COLO668 (cell line): ENCODE data around the gene RSPO3.
"Not testable (repeated sequence)": the region's sequence is repeated elsewhere in the genome, so short reads cannot be mapped to it uniquely, and the experiment has no call there.

ENCODE experiments used
- DNase-seq: peaks from one replicate; lab custom pipeline; 2025; ENCODE audit not compliant: unreplicated experiment; lab: John Stamatoyannopoulos, UW

RSPO3 gene, protein sequence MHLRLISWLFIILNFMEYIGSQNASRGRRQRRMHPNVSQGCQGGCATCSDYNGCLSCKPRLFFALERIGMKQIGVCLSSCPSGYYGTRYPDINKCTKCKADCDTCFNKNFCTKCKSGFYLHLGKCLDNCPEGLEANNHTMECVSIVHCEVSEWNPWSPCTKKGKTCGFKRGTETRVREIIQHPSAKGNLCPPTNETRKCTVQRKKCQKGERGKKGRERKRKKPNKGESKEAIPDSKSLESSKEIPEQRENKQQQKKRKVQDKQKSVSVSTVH

DNA sequence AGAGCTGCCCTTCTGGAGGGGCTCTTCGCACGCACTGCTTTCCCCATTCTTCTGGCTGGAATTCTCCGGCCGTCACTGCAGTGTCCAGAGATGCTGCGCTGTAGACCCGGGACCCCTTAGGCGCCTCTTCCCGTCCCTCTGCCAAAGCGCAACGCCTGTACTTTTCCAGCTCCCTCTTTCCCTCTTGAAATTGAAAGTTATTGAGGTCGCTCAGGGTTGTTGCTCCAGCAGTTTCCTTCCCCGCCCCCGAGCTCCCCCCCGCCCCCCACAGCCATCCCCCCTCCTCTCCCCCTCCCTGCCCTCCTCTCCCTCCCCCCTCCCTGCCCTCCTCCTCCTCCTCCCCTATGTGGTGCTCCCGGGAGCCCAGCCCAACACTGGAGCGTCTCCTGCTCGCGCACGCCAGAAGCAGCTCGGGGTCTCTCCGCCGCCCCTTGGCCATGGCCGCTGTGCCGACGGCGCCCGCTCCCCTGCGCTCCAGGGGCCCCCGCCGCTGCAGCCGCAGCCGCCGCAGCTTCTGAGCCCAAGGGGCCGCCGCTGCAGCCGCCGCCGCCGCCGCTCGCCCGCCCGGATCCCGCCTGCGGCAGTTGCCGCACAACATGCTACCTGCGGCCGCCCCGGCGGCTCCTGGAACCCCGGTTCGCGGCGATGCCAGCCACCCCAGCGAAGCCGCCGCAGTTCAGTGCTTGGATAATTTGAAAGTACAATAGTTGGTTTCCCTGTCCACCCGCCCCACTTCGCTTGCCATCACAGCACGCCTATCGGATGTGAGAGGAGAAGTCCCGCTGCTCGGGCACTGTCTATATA is at the start of gene RSPO3:
RSPO3 (plus strand) TSS at position 374 of the 804 bp plus-strand sequence. CDS start 522 bp downstream, outside the sequence.
- peak; percentile 60 for DNase-seq

DNA sequence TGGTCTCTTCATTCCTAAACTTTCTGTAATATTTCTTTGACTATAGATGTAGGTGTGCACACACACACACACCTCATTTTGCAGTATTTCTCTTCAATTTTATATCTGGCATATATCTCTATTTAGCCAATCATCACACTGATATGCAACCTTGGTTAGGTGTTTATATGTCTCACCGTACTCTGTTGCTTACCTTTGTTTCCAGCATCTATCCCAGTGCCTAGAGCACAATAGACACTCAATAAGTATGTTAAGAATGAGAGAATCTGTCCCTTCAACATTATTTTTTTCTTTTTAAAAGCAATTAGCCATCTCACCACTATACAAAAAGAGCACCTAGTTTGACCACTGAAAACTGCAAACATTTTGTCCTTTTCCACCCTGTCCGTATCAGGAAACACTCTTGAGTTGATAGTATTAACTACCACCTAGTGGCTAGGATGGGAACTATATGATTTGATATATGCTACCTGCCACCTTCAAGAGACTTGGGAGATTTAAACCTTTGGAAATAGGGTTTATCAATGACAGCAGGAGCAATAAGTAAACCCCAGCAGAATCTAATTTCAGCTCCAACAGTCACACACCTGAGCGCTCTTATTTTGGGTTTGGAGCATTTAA is 48.7 kb upstream of the RSPO3 start:
- no peak for DNase-seq

DNA sequence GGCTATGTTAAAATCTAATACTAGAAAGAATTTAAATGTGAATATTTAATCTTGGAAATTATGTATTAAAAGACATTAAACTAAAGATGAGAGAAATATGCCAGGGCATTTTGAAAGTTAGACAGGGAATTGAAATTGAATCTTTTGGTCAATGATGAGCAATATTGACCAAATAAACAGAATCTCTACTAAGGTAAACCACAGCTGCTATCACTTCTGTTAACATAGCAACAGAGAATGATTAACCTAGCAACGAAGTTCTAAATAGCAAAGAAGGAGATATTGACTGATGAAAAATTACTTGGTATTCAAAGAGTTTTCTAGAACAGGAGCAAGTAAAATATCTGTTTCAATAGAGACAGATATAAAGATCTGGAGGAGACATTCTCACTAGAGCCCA is 45.2 kb upstream of the RSPO3 start:
- no peak for DNase-seq

DNA sequence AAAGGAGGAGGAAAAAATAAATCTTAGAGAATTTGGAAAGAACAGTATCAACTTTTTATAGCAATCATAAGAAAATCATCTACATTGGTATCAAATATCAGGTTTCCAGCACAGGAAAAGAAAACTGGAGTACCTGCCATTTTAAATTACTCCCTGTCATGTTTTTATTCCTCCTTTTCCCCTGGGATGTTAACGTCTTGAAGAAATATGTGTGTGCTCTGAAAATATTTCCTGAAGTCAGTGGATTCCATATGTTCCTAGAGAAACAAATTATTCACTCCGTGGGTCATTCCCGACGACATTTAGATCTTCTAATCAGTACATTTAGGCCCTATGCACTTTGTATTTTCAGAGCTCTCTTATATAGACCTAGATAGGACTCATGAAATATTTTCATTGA is 42.0 kb upstream of the RSPO3 start:
- DNase-seq = no peak

DNA sequence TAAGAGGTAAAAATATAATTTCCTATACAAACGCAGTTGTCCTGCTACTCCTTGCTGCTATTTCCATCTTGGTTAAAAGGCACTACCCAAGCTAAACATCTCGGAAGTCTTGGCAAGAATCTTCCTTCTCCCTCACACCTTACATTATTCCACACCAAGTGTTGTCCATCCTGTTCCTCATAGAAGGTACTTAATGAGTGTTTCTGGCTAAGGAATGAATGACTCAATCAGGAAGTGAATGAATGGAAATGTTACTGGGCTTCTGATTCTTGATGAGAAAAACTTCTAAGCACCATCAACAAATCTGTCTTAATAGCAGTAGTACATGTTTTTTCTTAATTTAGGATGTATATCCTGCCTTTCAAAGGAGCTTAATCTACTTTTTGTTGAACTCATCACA is 40.6 kb upstream of the RSPO3 start:
- no peak for DNase-seq

DNA sequence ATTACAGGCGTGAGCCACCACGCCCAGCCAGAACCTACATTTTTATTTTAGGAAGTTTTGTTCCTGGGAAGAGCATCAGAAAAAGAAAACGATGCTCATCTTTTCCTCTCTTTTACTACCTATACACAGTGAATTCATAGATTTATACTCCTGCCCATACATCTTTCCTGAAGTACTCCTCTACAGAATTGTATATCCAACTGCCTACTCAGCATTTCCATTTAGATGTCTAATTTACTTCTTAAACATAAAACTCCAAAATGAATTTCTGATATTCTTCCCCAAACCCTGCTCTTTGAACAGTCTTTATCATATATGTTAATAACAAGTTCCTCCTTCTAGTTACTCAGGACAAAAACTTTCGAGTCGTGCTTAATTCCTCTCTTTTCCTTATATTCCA is 39.8 kb upstream of the RSPO3 start:
- DNase-seq = no peak

DNA sequence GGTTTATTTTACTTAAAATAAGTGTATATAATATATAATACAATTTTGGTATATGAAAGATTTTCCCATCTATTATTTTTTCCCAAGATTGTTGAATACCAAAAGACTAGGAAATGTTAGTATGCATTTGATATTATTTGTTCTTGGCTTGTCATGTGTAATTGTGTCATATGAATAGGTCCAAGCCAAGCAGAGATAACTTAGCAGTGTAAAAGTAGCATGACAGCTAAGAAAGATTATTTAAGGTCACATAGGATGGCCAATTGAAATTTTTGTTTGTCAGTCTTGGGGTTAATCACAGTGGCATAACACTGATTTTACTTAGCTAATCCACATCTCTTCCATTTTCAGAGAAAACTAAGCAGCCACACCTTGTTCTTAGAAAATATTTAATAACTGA is 38.8 kb upstream of the RSPO3 start:
- DNase-seq = no peak

DNA sequence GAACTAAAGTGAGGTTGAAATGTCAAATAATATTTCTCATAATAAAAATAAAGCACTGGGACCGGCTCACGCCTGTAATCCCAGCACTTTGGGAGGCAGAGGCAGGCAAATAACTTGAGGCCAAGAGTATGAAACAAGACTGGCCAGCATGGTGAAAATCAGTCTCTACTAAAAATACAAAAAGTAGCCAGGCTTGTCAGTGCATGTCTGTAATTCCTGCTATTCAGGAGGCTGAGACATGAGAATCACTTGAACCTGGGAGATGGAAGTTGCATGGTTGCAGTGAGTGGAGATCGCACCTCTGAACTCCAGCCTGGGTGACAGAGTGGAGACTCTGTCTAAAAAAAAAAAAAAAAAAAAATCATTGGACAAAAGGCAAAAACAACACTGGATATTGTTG is 38.4 kb upstream of the RSPO3 start:
- no peak for DNase-seq

DNA sequence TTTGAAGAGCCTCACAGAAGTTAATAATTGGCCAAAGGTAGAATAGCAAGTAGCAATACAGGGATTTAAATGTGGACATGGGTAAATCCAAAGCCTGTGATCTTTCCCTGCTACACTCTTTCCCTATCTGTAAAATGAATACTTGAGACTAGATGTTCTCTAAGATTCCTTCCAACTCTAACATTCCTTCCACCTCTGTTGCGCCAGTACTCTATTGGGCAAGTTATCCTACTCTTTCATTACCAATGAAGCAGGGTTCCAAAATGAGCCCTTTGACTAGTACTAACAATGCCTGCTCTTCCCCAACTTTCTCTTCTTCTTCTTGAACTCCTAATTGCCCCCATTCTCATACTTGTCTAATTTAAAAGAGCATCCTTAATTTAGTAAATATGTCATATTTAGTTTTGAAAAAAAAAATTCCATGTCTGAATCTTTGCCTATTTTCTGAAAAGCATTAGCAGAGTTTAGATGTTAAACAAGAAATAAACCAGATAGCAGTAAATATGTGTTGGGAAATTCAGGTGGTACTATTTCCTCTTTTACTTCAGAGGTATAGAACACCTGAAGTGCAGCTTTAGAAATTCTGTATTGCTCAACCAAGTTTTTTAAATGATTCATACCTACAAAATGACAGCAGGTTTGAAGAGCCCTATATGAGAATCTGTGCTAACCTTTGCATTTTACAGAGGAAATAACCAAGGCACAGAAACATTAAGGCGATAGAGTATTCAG is 35.1 kb upstream of the RSPO3 start:
- no peak for DNase-seq

DNA sequence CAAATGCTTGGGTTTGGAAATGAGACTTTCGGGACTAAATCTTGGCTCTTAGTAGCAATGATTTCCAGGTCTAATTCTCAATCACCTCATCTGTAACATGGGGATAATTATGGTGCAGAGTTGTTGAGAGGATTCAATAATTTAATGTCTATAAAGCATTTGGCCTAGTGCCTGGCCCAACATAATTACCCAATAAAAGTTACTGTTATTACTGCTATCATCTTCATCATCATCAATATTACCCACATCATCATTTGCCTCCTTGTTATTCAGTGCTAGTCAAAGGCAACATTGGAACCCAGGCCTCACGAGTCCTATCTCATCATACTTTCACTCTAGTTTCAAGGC is 34.5 kb upstream of the RSPO3 start:
- no peak for DNase-seq

DNA sequence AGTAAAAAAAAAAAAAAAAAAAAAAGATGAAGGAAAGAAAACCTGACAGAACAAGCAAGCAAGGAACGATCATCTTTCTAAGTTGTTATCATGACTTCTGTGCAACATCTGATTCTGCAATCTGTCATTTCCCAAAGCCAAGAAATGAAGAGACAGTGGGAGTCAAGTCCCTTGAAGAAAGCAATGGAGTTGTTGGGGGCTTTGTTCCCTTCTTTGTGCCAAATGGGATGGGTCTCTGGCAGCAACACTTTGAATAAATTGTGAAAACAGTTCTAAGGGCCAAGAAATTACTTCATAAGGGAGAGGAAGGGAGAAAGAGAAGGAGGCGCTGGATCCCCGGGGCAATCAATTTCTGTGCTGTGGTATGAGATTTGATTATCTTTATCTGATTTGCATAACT is 33.3 kb upstream of the RSPO3 start:
- DNase-seq = no peak

DNA sequence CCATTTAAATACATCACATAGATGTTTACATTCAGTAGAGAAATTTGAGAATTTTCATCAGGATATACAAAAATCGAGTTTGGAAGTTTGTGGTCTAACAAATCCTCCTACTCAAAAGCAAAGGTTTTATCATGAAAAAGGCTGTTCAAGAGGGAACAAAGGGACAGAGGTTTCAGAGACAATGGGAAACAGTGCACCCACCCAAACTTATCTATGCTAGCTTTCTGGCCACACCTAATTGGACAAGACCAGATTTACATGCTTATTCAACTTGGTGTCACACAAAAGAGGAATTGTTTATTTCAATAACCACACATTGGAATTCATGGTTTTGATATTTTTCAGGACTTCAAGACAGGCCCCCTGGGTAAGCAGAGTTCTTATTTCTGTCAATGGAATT is 28.4 kb upstream of the RSPO3 start:
- no peak for DNase-seq

DNA sequence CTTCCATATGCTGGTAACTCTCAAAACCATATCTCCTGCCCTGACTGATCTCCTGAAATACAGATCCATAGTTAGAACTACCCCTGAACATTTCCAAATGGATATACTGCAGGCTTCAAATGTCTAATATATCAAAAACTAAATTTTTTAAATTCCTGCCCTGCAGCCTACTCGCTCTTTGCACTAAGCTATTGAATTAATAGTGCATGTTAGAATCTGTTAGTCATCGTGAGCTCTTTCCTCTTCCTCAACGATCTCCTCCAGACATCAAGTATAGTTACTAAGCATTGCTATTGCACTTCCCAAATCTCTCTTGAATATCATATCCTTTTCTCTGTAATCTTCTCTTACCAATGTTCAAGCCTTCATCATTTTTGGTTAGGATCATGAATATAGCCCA is 26.0 kb upstream of the RSPO3 start:
- DNase-seq = no peak

DNA sequence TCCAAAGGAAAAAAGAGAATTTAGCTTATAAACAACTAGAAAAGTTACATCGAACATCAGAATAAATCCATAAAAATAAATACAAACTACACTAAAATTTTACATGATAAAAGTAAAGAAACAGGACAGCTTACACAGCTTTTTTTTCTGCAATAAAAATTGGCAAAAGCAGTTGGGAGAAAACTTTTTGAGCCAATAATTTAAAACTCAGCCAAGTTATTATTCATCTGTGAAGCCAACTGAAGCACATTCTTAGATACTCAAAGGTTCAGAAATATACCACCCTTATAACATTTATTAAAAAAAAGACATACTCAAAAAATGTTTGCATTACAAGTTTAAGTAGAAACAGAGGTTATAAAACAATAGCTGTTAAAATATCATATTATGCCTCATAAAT is 23.7 kb upstream of the RSPO3 start:
- no peak for DNase-seq

DNA sequence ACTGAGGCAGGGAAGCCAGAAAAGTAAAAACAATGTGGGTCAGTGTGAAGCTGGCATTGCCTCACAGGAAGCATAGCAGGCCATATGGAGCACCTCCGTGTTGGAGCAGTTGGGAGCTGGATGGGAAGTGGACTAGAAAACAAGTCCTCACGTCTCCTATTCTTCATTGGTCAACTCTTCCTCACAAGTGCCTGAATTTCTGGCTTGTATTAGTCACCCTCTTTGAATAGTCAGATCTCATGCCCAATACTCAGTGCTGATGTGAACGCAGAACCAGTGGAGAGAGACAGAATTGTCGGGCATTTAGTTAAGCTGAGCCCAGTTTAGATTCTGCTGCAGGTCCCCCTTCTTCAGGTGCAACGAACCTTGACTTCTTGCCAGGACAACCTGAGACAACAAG is 22.3 kb upstream of the RSPO3 start:
- DNase-seq = no peak

DNA sequence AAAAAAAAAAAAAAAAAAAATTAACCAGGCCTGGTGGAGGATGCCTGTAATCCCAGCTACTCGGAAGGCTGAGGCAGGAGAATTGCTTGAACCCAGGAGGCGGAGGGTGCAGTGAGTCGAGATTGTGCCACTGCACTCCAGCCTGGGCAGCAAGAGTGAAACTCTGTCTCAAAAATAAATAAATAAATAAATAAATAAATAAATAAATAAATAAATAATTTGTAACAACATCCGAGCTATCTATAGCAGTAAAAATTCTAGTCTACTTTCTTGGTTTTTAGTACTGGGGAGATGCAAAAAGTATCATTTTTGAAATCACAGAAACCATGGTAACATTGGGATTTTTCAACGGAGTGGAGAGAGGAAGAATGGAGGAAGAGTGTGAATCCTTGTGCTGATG is 21.0 kb upstream of the RSPO3 start:
- not testable (repeated sequence) for DNase-seq

DNA sequence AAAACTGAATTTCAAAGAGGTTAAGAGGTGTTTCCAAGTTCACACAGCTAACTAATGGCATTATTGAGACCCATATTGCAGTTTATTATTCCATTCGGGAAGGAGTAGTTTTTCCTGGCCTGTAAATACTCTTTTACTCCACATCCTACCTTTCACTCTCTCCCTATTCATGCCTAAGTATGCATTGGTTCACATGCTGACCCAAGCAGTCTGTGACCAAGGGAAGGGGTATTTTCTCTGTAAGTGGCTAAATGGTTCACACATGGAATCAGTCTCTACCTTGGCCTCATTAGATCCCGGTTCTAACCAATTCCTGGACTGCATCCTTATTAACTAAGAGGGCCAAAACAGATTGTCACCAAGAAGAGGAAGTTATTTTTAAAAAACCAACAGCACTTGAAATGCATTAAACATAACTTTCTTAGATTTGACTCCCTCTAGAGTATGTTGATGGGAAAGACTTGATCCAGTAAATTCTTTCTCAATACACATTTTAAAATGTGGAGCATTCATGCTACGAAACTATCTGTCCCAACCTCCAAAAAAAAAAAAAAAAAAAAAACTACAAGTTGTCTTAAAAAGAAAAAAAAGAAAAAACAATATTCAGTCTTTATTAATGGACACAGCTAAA is 17.8 kb upstream of the RSPO3 start:
- no peak for DNase-seq

DNA sequence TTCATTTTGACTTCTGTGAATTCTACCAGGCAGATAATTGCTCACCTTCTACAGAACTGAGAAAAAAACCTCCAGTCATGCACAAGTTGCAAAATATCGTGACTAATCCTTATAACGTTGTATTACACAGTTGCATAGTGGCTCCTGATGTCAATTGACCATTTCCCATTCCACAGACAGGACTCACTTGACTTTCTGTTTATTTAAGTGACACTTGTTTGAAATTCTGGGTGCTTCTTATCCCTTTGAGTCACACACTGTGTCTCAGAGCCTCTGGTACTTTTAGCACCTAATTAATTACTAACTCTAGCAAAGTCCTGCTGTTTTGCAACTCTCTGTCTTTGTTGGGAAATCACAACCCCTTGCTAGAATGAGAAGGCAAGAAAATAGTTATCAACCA is 16.2 kb upstream of the RSPO3 start:
- DNase-seq = no peak

DNA sequence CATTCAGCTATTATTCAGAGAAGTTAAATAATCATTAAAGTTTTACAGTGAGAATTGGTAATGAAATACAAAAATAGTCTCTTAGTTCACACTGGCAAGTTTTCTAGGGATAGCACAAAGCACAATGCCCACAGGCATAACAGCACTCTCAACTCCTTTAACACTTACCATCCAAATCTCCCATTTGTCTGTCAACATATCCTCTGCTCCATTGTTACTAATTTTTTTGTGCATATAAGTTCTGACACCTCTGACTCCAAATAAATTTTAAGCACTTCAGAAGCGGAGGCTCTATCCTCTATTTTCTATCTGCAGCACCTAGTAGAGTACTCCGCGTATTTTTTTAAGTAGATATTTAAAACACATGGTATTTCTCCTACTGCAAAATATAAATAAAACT is 15.6 kb upstream of the RSPO3 start:
- no peak for DNase-seq

DNA sequence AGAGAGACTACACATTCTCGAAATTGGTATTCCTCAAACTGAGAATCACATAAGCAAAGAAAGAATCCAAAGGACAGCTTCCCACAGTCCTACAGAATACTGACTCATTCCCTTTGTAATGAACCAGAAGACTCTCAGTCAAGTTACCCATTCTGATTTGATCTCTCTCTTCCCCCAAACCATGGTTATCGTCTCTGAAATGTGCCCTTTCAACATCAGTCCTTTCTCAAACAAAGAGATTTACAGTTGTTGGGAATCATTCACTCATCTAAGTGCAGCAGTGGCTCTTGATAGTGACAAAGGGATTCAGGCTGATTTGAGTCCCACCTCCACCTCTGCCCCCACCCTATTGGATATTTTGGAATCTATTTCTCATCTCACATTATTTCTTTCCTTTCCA is 15.0 kb upstream of the RSPO3 start:
- no peak for DNase-seq

DNA sequence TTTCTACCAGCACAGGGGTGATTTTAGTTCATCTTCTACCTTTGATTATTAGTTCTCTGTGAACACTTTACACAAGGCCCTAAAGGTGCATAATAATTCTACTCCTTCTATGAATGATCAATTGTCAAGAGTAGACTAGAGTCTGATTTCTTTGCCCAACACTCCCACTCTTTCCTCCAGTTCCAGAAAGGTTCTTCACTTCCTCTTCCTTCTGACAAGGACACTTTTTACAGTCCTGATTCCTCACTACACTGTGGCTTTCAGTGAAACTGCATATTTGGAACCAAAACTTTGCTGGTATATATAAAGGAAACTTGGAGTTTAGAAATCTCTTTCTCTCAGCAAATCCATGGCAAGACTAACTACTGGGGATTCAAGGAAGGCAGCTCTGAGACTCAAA is 10.6 kb upstream of the RSPO3 start:
- no peak for DNase-seq
